GM19043 (cell line): ENCODE data around the gene XPR1.

Experiments used
- ATAC-seq: cut with Tn5 transposase; IDR thresholded peaks from one replicate; pipeline ENCODE4 v1.9.1; 2021; ENCODE audit warnings: low read depth; ENCODE audit not compliant: unreplicated experiment

XPR1 gene

DNA sequence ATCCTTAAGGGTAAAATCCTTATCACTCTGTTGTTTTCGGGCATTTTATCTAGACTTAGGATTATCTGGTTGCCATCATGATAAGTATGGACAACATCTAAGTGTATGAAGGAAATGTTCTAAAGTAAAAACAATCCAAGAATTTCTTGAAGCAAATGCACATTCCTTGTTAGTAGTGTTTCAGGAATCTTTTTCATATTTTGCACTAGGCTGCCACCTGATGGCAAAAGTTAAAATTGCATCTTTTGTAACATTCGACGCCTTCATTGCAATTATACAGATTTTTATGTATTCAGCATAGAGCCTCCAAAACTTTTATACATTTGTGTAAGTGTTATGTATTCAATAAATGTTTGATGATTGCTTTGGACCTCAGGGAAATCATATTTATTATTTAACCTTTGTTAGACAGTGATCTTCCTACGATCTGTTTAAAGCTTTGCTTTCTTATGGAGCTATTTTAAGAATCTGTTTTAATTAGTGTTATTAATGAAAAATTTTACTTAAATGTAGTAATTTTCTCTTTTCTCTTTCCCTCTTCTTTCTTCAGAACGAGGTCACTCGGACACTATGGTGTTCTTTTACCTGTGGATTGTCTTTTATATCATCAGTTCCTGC is 231.4 kb downstream of the XPR1 start:
- no peak for ATAC-seq

- peak; percentile 60 for ATAC-seq
These were observed 250.1 kb downstream of the XPR1 start for GRCh38 chr1:180881806-180882509.

DNA sequence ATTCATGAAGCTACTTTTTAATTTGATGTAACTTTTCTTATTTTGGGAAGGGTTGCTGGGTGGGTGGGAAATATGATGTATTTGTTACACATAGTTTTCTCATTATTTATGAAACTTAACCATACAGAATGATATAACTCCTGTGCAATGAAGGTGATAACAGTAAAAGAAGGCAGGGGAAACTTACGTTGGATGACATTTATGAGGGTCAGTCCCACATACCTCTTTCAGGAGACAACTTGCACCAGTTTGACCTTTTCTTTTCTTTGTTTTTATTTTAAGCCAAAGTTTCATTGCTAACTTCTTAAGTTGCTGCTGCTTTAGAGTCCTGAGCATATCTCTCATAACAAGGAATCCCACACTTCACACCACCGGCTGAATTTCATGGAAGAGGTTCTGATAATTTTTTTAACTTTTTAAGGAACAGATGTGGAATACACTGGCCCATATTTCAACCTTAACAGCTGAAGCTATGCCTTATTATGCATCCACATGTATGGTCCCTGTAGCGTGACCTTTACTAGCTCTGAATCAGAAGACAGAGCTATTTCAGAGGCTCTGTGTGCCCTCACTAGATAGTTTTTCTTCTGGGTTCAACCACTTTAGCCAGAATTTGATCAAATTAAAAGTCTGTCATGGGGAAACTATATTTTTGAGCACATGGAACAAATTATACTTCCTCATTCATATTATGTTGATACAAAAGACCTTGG is 252.9 kb downstream of the XPR1 start:
- no peak for ATAC-seq

DNA sequence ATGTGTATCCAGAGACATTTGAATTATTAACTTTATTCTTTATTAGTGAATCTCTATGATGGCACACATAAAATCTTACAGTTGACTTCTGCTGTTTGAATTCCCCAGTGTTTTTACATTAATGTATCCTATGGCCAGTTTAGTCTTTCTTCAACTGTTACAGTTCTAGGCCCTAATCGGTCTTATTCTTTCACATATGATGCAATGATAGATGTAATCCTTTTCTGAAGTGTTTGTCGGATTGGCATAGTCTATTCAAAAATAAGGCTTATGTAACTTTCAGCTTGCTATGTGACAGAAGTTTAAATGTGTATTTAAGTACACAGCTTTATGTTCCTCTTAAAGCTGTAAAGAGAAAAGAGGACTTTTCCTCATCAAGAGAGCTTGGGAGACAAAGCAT is 254.5 kb downstream of the XPR1 start:
- ATAC-seq: no peak

GRCh38 chr1:180887841-180888240 is 256.0 kb downstream of the XPR1 start:
- ATAC-seq: no peak

DNA sequence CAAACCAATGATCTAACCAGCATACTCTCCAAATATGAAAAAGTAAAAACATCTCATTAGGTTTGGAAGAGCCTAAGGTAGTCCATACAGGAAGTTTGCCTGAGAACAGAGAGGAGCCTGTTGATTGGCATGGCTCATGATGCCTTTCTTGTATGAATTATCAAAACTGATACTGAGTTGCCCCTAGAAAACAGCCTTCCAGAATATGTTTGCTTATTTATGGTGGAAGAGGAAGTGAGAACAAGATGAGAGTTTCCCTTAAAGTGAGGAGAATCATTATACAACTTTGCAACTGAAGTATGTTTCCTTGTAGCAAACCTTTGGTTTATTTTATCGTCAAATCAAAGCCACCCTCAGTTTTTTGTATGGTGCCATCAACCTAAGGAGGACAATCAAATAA is 257.0 kb downstream of the XPR1 start:
- peak; percentile 75 for ATAC-seq

DNA sequence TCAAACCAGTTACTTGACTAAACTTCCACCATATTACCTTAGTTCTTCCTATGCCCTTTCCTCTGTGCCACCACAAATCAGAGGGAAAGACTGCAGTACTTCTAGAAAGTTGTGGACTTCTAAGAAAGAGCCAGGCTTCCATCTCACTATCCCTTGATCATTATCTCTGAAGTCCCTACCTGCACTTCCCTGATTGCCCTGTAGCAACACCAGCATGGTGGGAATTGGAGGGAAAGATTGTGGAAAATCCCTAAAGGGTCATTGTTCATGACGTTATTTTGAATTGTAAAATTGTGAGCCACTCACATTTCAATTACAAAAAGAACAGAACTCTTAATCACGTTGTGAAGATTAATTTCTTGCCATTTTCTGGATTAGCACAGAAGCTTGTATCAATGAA is 257.5 kb downstream of the XPR1 start:
- ATAC-seq: no peak

DNA sequence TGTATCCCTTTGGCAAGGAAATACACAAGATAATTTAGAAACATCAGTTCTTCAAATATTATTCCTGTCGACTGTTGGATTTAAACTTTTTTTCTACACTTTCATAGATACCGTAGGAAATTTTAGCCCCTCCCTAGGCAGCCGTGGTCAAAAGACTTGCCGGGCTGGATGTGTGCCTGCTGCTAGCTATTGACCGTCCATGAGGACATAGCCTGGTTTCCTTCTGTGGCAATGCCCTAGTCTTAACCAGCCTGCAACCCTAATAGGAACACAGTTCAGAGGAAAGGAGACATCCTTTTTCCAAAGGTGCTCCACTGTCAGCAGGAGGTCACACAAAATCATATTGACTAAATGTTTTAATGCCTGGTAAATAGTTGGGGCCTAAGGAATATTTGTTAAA is 260.4 kb downstream of the XPR1 start:
- no peak for ATAC-seq

- ATAC-seq: no peak
These were observed 260.9 kb downstream of the XPR1 start for GRCh38 chr1:180892675-180893074.

DNA sequence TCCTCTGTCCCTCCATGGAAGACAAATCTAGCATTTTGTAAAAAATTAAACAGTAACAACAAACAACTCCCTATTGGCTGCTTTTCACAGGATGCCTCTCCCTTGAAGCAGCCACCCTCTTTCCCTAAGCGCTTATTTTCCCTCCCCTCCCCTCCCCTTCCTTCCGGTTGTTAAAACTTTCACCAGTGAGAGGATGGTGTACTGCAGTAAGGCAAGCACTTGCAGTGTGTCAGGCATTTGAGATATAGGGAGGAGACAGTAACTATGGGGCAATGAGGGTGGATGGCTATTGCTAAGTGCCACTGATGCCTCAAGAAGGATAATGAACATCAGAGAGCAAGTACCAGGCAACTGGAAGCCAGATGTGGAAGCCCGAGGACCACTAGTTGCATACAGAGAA is 261.8 kb downstream of the XPR1 start:
- no peak for ATAC-seq

GRCh38 chr1:180896161-180896560 is 264.3 kb downstream of the XPR1 start:
- ATAC-seq: no peak

GRCh38 chr1:180898441-180899219 is 266.8 kb downstream of the XPR1 start:
- no peak for ATAC-seq

- ATAC-seq: no peak
These were observed 267.4 kb downstream of the XPR1 start for GRCh38 chr1:180899262-180899661.

GRCh38 chr1:180901076-180901990 is 269.5 kb downstream of the XPR1 start:
- no peak for ATAC-seq

- no peak for ATAC-seq
These were observed 270.7 kb downstream of the XPR1 start for GRCh38 chr1:180902541-180902940.

GRCh38 chr1:180905927-180906326 is 274.1 kb downstream of the XPR1 start:
- no peak for ATAC-seq

DNA sequence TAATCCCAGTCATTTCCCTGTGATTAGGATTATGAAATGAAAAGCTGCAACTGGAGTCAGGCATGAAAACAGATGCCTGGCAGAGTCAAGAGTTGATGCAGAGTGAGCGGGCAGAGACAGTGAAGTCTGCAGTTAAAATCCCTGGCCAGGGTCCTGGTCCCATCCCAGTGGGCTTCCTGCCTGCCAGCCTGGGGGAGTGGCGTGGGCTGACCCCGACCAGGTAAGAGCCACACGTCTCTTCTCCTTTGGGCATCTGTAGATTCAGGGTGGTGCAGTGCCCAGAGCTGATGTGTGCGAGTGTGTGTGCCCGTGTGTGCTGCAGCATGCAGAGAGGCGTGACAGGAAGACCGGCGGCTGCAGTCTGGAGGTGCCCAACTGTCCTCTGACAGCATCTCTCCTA is 274.7 kb downstream of the XPR1 start:
- no peak for ATAC-seq

- ATAC-seq: no peak
These were observed 275.7 kb downstream of the XPR1 start for GRCh38 chr1:180907313-180908055.

DNA sequence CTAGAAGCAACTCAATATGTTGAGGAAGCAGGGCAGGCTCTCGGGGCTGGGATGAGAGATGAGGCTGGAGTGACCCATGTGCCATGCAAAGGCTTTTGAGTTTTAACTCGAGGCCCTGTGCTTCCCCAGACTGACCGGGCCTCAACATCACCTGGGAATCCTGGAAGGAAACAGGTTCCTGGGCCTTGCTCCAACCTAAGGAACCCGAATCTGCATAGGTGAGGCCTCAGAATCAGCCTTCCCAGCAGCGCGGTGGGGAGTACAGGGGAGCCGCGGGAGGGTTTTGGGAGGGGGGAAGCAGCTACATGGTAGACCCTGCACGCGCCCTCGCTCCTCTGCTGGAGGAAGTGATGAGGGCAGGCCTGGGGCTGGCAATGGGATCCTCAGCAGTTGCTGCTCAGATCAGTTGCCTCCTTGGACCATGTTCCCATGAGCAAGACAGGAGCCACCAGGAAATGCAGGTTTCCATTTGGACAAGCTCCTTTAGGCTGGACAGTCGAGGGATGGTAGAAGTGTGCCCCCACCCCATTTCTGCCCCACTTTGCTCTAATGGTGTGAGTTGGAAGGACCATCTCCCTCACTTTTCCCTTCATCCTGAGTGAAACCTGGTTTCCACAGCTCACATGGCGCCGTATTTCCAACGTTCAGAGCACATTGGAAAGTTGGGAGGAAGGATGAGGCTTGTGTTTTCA is 276.4 kb downstream of the XPR1 start:
- ATAC-seq: no peak
